Measurements from ENCODE around the gene ENTPD1. TPM values are rescaled to one million over a fixed set of nuclear protein-coding genes. Genes with fewer than 3 reads are reported as not detected.
"Not testable (repeated sequence)": the region's sequence is repeated elsewhere in the genome, so short reads cannot be mapped to it uniquely, and the experiment has no call there.

The ENTPD1 gene
- total and polyA plus RNA-seq, 2 experiments from 2014 or later = 0.95 to 1.6 TPM

DNA sequence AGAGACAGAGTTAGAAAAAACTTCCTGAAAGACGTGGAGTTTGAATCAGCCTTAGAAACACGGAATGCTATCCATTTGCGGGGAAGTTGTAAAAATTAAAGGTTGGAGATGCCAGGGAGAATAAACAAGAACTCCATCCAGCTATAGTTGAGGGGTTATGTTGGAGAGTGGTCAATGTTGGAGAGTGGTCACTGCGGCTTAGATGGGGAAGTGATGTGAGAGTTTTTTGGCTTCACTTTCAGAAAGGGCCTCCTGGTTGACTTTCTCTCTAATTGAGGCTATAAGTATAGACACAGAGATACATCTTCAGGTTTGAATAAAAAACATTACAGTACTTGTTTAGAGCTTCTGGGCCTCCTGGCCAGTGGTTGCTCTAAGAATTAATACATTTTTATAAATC, 152.5 kb downstream of the ENTPD1 start:
- Histone ChIP-seq H3K36me3 (no peaks in the 10 kb centered on the region), H3K4me3 (no peak overlapping the region), H3K27me3 (no peaks in the 10 kb centered on the region), H3K27ac (no peak overlapping the region), H3K9me3 (ENCODE audit: low read depth) (no peaks in the 10 kb centered on the region), H3K4me1 (ENCODE audit: low read depth) (peaks cover 3% of the 10 kb centered on the region)
- TF ChIP-seq, protein P1, sequence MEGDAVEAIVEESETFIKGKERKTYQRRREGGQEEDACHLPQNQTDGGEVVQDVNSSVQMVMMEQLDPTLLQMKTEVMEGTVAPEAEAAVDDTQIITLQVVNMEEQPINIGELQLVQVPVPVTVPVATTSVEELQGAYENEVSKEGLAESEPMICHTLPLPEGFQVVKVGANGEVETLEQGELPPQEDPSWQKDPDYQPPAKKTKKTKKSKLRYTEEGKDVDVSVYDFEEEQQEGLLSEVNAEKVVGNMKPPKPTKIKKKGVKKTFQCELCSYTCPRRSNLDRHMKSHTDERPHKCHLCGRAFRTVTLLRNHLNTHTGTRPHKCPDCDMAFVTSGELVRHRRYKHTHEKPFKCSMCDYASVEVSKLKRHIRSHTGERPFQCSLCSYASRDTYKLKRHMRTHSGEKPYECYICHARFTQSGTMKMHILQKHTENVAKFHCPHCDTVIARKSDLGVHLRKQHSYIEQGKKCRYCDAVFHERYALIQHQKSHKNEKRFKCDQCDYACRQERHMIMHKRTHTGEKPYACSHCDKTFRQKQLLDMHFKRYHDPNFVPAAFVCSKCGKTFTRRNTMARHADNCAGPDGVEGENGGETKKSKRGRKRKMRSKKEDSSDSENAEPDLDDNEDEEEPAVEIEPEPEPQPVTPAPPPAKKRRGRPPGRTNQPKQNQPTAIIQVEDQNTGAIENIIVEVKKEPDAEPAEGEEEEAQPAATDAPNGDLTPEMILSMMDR (IDR thresholded peaks at IDR 0.05; ENCODE audit: low read depth, low read length) = no peak
- DNase-seq (ENCODE audit: low read depth in 1 of 2, low spot score in 1 of 2) = no peak

DNA sequence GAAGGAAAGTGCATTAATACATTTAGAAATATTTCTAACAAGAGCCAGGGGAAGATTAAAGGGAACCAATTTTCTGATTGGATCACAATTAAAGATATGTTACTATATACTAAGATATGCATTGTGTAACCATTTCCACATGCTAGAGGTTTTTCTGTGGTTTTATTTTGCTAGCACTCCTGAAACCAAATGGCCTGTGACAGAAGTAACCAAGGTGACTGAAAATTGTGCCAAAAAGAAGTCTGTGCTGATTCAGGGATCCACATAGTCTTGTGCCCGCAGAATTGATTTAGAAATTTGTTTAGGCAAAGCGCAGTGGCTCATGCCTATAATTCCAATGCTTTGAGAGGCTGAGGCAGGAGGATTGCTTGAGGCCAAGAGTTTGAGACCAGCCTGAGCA, 153.6 kb downstream of the ENTPD1 start:
- Histone ChIP-seq H3K27me3 (no peaks in the 10 kb centered on the region), H3K36me3 (no peaks in the 10 kb centered on the region), H3K27ac (no peak overlapping the region), H3K4me1 (ENCODE audit: low read depth) (peaks cover 3% of the 10 kb centered on the region), H3K9me3 (ENCODE audit: low read depth) (no peaks in the 10 kb centered on the region), H3K4me3 (no peak overlapping the region)
- DNase-seq (ENCODE audit: low read depth in 1 of 2, low spot score in 1 of 2) = no peak
- TF ChIP-seq, protein P1 (IDR thresholded peaks at IDR 0.05; ENCODE audit: low read depth, low read length) = no peak

DNA sequence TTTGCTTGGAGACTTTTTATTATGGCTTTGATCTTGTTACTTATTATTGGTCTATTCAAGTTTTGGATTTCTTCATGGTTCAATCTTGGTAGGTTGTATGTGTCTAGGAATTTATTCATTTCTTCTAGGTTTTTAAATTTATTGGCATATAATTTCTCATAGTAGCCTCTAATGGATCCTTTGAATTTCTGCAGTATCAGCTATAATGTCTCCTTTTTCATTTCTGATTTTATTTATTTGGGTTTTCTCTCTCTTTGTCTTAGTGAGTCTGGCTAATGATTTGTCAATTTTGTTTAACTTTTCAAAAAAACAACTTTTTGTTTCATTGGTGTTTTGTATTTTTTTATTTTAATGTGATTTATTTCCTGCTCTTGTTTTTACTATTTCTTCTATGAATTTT, 160.1 kb downstream of the ENTPD1 start:
- H3K4me1 ChIP-seq (ENCODE audit: low read depth); H3K27ac ChIP-seq; H3K4me3 ChIP-seq; H3K27me3 ChIP-seq; DNase-seq (ENCODE audit: low read depth in 1 of 2, low spot score in 1 of 2); H3K9me3 ChIP-seq (ENCODE audit: low read depth); H3K36me3 ChIP-seq: not testable (repeated sequence)

Other genes with a start within 250 kb of the ENTPD1 start
- gene SORBS1, start 194.8 kb upstream of the ENTPD1 start, total RNA-seq = 14.9 and 20.6 TPM in 2 replicates
- 11.0 and 12.8 TPM in 2 replicates for gene SORBS1, start 194.8 kb upstream of the ENTPD1 start, polyA plus RNA-seq
- gene ALDH18A1, start 99.5 kb upstream of the ENTPD1 start, total RNA-seq = 40.4 and 44.1 TPM in 2 replicates
- 46.6 and 49.3 TPM in 2 replicates for gene ALDH18A1, start 99.5 kb upstream of the ENTPD1 start, polyA plus RNA-seq
- 18.6 and 21.9 TPM in 2 replicates for gene TCTN3, start 62.2 kb upstream of the ENTPD1 start, total RNA-seq
- 40.6 and 45.6 TPM in 2 replicates for gene TCTN3, start 62.2 kb upstream of the ENTPD1 start, polyA plus RNA-seq
- 0.07 and 0.15 TPM in 2 replicates for gene CC2D2B, start 151.8 kb downstream of the ENTPD1 start, total RNA-seq
- 0.18 and 0.35 TPM in 2 replicates for gene CC2D2B, start 151.8 kb downstream of the ENTPD1 start, polyA plus RNA-seq

All from cardiac muscle cell (in vitro differentiated cells and primary cell).